ENCODE data around the gene ARHGAP22. TPM values are rescaled to one million over a fixed set of nuclear protein-coding genes. Genes with fewer than 3 reads are reported as not detected.
"Not testable (repeated sequence)": the region's sequence is repeated elsewhere in the genome, so short reads cannot be mapped to it uniquely, and the experiment has no call there.

ARHGAP22 gene
- total RNA-seq, 1 donor: 45.6 TPM

DNA sequence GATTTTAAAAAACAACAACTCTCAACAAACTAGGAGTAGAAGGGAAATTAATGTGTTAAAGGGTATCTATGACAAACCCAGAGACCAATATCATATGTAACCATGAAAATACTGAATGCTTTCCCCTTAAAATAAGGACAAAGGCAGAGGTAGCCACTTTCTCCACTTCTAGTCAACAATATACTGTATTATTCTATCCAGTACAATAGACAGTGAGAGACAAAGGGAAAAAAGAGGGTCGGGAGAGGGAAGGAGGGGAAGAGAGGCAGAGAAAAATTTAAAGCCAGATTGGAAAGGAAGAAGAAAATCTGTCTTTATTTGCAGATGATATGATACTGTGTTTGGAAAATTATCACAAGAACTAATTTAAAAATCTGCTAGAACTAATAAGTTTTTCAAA is 40.7 kb upstream of the ARHGAP22 start:
- no peaks in the 10 kb centered on the region for H3K9me3 ChIP-seq (ENCODE audit: low read depth, low read length)
- no peak overlapping the region for H3K4me2 ChIP-seq (ENCODE audit: insufficient read depth, low read length)
- no peaks in the 10 kb centered on the region for H4K20me1 ChIP-seq (ENCODE audit: insufficient read depth, low read length)
- TF ChIP-seq, protein P1, sequence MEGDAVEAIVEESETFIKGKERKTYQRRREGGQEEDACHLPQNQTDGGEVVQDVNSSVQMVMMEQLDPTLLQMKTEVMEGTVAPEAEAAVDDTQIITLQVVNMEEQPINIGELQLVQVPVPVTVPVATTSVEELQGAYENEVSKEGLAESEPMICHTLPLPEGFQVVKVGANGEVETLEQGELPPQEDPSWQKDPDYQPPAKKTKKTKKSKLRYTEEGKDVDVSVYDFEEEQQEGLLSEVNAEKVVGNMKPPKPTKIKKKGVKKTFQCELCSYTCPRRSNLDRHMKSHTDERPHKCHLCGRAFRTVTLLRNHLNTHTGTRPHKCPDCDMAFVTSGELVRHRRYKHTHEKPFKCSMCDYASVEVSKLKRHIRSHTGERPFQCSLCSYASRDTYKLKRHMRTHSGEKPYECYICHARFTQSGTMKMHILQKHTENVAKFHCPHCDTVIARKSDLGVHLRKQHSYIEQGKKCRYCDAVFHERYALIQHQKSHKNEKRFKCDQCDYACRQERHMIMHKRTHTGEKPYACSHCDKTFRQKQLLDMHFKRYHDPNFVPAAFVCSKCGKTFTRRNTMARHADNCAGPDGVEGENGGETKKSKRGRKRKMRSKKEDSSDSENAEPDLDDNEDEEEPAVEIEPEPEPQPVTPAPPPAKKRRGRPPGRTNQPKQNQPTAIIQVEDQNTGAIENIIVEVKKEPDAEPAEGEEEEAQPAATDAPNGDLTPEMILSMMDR (IDR thresholded peaks at IDR 0.05; ENCODE audit: extremely low read depth, low read depth, low read length): no peak
- no peaks in the 10 kb centered on the region for H3K4me1 ChIP-seq (ENCODE audit: insufficient read depth, low read length)
- peaks cover 61% of the 10 kb centered on the region for H3K79me2 ChIP-seq (ENCODE audit: insufficient read depth, low read length)
- H3K4me3 ChIP-seq (ENCODE audit: insufficient read depth, low read length): no peak overlapping the region
- peaks cover 8% of the 10 kb centered on the region for H3K36me3 ChIP-seq (ENCODE audit: insufficient read depth, low read length)
- DNase-seq (ENCODE audit: insufficient read length, low spot score, missing footprints): no peak
- H3K27me3 ChIP-seq (ENCODE audit: insufficient read depth, low read length): no peaks in the 10 kb centered on the region
- no peak overlapping the region for H3K27ac ChIP-seq (ENCODE audit: low read depth, low read length)
- no peak overlapping the region for H2AFZ ChIP-seq (ENCODE audit: low read length)

DNA sequence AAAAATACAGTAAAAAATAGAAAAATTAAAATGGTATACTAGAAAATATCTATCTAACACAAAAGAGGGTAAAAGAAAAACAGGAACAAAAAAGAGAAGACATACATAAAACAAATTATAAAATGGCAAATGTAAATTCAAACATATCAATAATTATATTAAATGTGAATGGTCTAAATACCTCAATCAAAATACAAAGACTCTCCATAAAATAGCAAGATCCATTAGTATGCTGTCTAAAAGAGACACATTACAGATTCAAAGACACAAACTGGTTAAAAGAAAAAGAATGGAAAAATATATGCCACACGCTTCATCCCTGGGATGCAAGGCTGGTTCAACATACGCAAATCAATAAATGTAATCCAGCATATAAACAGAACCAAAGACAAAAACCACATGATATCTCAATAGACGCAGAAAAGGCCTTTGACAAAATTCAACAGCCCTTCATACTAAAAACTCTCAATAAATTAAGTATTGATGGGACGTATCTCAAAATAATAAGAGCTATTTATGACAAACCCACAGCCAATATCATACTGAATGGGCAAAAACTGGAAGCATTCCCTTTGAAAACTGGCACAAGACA is 36.3 kb upstream of the ARHGAP22 start:
- H3K27me3 ChIP-seq (ENCODE audit: insufficient read depth, low read length); H2AFZ ChIP-seq (ENCODE audit: low read length); H3K36me3 ChIP-seq (ENCODE audit: insufficient read depth, low read length); DNase-seq (ENCODE audit: insufficient read length, low spot score, missing footprints); H3K27ac ChIP-seq (ENCODE audit: low read depth, low read length); H4K20me1 ChIP-seq (ENCODE audit: insufficient read depth, low read length); H3K4me2 ChIP-seq (ENCODE audit: insufficient read depth, low read length); H3K9me3 ChIP-seq (ENCODE audit: low read depth, low read length); H3K4me1 ChIP-seq (ENCODE audit: insufficient read depth, low read length); H3K4me3 ChIP-seq (ENCODE audit: insufficient read depth, low read length): not testable (repeated sequence)
- peaks cover 64% of the 10 kb centered on the region for H3K79me2 ChIP-seq (ENCODE audit: insufficient read depth, low read length)

DNA sequence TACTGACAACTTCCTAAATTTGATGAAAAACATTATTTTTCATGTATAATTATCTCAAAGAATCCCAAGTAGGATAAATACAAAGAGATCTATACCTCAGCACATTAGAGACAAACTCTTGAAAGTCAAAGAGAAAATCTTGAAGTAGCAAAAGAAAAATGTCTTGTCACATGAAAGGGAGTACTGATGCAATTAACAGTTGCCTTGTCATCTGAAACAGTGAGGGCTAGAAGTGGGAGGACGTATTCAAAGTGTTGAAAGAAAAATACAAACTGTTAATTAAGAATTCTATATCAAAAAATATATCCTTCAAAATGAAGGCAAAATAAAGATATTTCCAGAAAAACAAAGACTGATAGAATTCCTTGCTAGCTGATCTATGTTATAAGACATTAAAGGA is 35.5 kb upstream of the ARHGAP22 start:
- Histone ChIP-seq H3K9me3 (ENCODE audit: low read depth, low read length) (no peaks in the 10 kb centered on the region), H4K20me1 (ENCODE audit: insufficient read depth, low read length) (no peaks in the 10 kb centered on the region), H3K4me2 (ENCODE audit: insufficient read depth, low read length) (no peak overlapping the region), H3K4me3 (ENCODE audit: insufficient read depth, low read length) (no peak overlapping the region), H2AFZ (ENCODE audit: low read length) (no peak overlapping the region), H3K36me3 (ENCODE audit: insufficient read depth, low read length) (no peaks in the 10 kb centered on the region), H3K27me3 (ENCODE audit: insufficient read depth, low read length) (no peaks in the 10 kb centered on the region), H3K4me1 (ENCODE audit: insufficient read depth, low read length) (peaks cover 11% of the 10 kb centered on the region), H3K79me2 (ENCODE audit: insufficient read depth, low read length) (peaks cover 65% of the 10 kb centered on the region), H3K27ac (ENCODE audit: low read depth, low read length) (no peak overlapping the region)
- no peak for DNase-seq (ENCODE audit: insufficient read length, low spot score, missing footprints)
- TF ChIP-seq, protein P1 (IDR thresholded peaks at IDR 0.05; ENCODE audit: extremely low read depth, low read depth, low read length): no peak

DNA sequence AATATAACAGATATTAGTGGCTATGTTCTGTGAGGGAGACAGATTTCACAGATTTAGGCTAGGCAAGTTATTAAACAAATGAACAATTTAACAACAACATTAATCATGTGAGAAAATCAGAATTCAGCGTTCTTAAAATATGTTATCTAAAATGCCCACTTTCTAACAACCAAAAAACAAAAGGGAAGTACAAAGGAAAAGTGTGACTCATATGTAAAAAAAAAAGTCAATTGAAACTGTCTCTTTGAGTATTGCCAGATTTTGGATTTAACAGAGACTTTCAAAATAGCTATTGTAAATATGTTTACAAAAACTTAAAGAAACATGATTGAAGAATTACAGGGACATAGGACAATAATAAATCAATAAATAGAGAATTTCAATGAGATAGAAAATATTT is 34.8 kb upstream of the ARHGAP22 start:
- TF ChIP-seq, protein P1 (IDR thresholded peaks at IDR 0.05; ENCODE audit: extremely low read depth, low read depth, low read length): no peak
- no peak overlapping the region for H2AFZ ChIP-seq (ENCODE audit: low read length)
- H3K9me3 ChIP-seq (ENCODE audit: low read depth, low read length): no peaks in the 10 kb centered on the region
- H3K4me2 ChIP-seq (ENCODE audit: insufficient read depth, low read length): no peak overlapping the region
- no peaks in the 10 kb centered on the region for H3K27me3 ChIP-seq (ENCODE audit: insufficient read depth, low read length)
- H3K4me3 ChIP-seq (ENCODE audit: insufficient read depth, low read length): no peak overlapping the region
- H3K4me1 ChIP-seq (ENCODE audit: insufficient read depth, low read length): peaks cover 18% of the 10 kb centered on the region
- no peaks in the 10 kb centered on the region for H4K20me1 ChIP-seq (ENCODE audit: insufficient read depth, low read length)
- H3K27ac ChIP-seq (ENCODE audit: low read depth, low read length): no peak overlapping the region
- peaks cover 60% of the 10 kb centered on the region for H3K79me2 ChIP-seq (ENCODE audit: insufficient read depth, low read length)
- H3K36me3 ChIP-seq (ENCODE audit: insufficient read depth, low read length): no peaks in the 10 kb centered on the region
- DNase-seq (ENCODE audit: insufficient read length, low spot score, missing footprints): no peak
